WI38 (cell line): Measurements from ENCODE around the gene SERPINA1.

Source experiments
- H3K4me3 ChIP-seq: 2 replicates; pipeline ENCODE4 v1.5.1; 2011; ENCODE audit warnings: low read depth, mild to moderate bottlenecking, control low read depth, low read length
- TF ChIP-seq, protein P1 (sequence below): IDR thresholded peaks from 2 replicates; pipeline ENCODE4 v1.5.1; 2012; ENCODE audit warnings: low read depth, mild to moderate bottlenecking, control low read depth, low read length

Gene SERPINA1

DNA sequence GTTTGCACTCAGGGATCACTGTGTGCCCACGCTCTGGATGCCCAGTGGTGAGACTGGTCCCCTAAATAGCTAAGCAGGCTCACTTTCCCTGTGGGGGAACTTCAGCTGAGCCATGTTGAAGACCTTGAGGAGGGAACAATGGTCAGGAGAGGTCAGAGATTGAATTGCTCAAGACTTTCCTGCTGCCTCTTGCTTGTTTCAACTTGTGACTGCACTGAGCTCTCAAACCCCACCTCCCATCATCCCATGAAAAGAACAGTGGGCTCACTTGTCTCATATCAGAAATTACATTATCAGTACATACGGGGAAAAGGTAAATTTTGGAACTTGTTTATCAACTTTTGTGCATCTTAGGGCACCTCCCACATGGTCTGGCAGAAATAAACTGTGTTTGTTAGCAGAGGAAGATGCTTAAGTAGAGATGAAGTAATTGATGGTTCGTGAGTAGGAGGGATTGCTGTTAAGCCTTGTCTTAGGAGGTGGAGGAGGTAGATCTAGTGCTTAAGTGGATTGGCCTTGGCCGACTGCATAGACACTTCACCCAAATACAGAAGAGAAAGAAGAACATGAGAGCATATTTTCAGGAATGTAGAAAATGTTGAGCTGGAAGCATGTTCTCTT lies 15.0 kb upstream of the SERPINA1 start:
- TF ChIP-seq, protein P1, sequence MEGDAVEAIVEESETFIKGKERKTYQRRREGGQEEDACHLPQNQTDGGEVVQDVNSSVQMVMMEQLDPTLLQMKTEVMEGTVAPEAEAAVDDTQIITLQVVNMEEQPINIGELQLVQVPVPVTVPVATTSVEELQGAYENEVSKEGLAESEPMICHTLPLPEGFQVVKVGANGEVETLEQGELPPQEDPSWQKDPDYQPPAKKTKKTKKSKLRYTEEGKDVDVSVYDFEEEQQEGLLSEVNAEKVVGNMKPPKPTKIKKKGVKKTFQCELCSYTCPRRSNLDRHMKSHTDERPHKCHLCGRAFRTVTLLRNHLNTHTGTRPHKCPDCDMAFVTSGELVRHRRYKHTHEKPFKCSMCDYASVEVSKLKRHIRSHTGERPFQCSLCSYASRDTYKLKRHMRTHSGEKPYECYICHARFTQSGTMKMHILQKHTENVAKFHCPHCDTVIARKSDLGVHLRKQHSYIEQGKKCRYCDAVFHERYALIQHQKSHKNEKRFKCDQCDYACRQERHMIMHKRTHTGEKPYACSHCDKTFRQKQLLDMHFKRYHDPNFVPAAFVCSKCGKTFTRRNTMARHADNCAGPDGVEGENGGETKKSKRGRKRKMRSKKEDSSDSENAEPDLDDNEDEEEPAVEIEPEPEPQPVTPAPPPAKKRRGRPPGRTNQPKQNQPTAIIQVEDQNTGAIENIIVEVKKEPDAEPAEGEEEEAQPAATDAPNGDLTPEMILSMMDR = no peak
- H3K4me3 ChIP-seq = no peak overlapping the region

DNA sequence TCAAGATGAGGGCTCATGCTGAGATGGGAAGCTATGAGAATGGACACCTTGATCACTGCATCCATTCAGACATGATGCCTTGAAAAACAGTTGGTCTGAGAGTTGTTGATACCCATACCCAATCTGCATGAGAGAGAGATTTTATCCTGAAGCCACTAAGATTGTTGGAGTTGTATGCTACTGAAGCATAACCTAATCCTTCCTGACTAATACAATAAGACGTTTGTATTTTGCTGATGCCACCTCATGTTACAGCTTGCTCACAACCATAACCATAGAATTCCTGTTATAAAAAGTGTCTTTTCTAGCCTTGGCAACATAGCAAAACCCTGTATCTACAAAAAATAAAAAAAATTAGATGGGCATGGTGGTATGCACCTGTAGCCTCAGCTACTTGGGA lies 12.7 kb upstream of the SERPINA1 start:
- no peak overlapping the region for H3K4me3 ChIP-seq
- TF ChIP-seq, protein P1 = no peak

DNA sequence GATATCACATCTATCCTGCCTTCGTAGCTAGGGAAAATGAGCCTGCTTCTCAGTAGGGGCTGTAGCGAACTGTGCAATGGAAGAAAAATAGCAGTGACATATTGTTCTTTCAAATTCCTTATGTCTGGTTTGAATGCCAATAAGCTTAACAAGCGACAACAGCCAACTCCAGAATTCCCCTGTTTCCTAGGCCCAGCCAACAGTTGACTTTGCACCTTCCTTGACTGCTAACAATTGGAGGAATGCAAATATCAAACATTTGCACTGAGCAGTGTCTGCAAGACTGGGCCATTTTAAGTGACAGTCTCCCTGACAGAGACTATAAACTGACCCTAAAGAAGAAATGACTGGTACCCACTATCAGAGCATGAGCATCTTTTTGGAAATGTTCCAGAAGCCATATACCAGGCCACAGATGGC lies 12.0 kb upstream of the SERPINA1 start:
- TF ChIP-seq, protein P1 = no peak
- no peak overlapping the region for H3K4me3 ChIP-seq

DNA sequence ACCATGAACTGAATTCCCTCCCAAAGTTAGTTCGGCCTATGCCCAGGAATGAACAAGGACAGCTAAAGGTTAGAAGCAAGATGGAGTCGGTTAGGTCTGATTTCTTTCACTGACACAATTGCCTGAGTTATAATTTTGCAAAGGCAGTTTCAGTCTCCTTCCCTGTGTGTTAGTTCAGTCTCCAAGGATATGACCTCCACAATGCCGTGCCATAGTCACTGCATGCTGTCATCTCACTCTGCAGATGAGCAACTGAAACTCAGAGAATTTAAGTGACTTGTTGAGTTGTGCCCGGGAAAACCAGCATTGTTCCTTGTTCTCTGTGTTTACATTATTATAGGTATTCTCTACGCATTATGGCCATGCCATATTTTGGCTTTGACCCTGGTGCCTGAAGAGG lies 10.1 kb upstream of the SERPINA1 start:
- TF ChIP-seq, protein P1 = no peak
- no peak overlapping the region for H3K4me3 ChIP-seq

DNA sequence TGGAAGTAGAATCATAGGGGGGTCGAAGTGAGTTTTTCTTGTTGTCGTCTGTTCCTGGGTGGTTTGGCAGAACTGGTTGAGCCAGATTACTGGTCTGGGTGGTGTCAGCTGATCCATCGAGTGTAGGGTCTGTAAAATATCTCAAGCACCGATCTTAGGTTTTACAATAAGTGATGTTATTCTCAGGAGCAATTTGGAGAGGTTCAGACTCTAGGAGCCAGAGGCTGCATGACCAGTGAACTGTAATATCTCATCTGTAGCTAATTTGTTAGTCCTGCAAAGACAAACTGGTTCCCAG lies 9.7 kb upstream of the SERPINA1 start:
- H3K4me3 ChIP-seq = no peak overlapping the region
- TF ChIP-seq, protein P1 = no peak

DNA sequence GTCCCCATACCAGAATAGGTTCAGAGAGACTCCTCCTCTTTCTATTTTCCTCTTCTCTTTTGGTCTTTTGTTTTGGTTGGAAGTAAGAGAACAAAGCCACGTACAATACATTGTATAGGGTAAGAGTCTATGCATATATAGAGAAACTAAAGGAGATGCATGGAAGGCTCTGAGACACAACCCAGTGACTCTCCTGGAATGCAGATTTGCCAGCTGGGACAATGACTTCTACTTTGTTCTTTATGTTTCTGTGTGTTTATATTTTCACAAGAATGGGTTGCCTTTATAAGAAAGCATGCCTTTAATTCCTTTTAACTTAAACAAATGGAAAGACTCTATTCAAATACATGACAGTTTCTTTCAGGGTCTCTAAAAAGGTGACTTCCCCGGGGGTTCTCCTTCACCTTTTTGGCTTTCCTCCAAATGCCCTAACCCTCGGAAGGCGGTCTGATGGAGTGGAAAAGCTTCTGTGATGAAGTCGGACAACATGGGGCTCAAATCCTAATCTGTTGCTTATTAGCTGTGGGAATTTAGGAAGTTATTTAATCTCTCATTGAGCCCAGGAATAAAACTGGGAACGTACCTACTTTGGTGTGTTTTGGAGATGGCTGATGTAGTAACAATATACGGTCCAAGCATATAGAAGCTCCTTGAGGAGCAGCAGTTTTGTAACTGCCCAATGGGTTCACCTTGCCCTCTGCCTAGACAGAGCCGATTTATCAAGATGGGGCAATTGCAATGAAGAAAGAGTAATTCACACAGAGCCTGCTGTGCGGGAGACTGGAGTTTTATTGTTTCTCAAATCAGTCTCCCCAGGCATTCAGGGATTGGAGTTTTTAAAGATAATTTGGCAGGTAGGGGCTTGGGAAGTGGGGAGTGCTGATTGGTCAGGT lies 9.1 kb upstream of the SERPINA1 start:
- TF ChIP-seq, protein P1 = no peak
- no peak overlapping the region for H3K4me3 ChIP-seq

DNA sequence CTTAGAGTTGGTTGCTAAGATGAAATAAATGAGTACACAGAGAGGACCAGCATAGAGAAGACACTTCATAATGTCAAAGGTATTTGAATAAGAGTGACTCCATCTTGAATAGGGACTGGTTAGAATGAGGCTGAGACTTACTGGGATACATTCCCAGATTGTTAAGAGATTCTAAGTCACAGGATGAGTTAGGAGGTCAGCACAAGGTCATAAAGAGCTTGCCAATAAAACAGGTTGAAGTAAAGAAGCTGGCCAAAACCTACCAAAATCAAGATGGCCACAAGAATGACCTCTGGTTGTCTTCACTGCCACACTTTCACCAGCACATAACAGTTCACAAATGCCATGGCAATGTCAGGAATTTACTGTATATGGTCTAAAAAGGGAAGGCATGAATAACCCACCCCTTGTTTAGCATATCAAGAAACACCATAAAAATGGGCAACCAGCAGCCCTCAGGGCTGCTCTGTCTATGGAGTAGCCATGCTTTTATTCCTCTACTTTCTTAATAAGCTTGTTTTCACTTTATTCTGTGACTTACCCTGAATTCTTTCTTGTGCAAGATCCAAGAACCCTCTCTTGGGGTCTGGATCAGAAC lies 8.3 kb upstream of the SERPINA1 start:
- no peak overlapping the region for H3K4me3 ChIP-seq
- TF ChIP-seq, protein P1 = no peak
